ENCODE results near the gene GPBAR1. TPM values are rescaled to one million over a fixed set of nuclear protein-coding genes. Genes with fewer than 3 reads are reported as not detected.

GPBAR1 gene
- total and polyA plus RNA-seq, 9 of the 15 experiments (the other 6 are each of a cell fraction or from before 2014, with no cell fraction given), result not detected

- BruUV-seq (replicated peaks), result no TSS peak
- peaks cover 11 to 23% of the 10 kb centered on the region in 2 experiments for H3K4me1 ChIP-seq (replicated peaks in 1 of 2; ENCODE audit: control insufficient read depth in 2 of 2, insufficient read depth in 2 of 2, low read length in 2 of 2)
- intact Hi-C loops (cut with micrococcal nuclease), result no loop called here
- CTCF ChIA-PET (ENCODE audit: low intra/inter-chr PET ratio), result no interaction called here
- no peaks in the 10 kb centered on the region for H4K20me1 ChIP-seq (replicated peaks; ENCODE audit: control insufficient read depth, insufficient read depth, low read length)
- H3K27ac ChIP-seq (ENCODE audit: extremely low read depth, low read depth, low read length), result no peak overlapping the region
- H3K27me3 ChIP-seq (ENCODE audit: control insufficient read depth in 2 of 2, insufficient read depth in 2 of 2, low read length in 2 of 2), result no peaks in the 10 kb centered on the region
- no peak overlapping the region for H3K9ac ChIP-seq (ENCODE audit: insufficient read depth in 1 of 2, low read depth in 2 of 2, low read length in 2 of 2)
- in situ Hi-C loops (cut with MboI), result no loop called here
- H3K79me2 ChIP-seq (ENCODE audit: control insufficient read depth, insufficient read depth, low read length), result no peaks in the 10 kb centered on the region
- ATAC-seq (no peak), FAIRE-seq (no peak), DNase-seq (ENCODE audit: extremely low read depth in 1 of 4, low spot score in 3 of 4) (no peak)
- no CpG with 5 or more reads among the region's 2 CpGs for WGBS (ENCODE audit: insufficient coverage, low coverage, missing lambda C conversion rate)
- H3K4me2 ChIP-seq (ENCODE audit: insufficient read depth, low read length), result no peak overlapping the region
- no peak overlapping the region for H2AFZ ChIP-seq (ENCODE audit: low read depth, low read length)
- no peak overlapping the region for H3K4me3 ChIP-seq
- POLR2A ChIA-PET, result interaction anchor here (0.6 to 1.4 kb wide), 5 partner anchors 8 to 338 kb away, joined by 3 to 5 read pairs (median 3); no protein-coding TSS in a partner anchor
- peaks cover 4% of the 10 kb centered on the region for H3K9me1 ChIP-seq (ENCODE audit: control insufficient read depth, insufficient read depth, low read length)
- no peaks in the 10 kb centered on the region for H3K9me3 ChIP-seq (replicated peaks; ENCODE audit: control insufficient read depth, insufficient read depth, low read depth, low read length)
- no peaks in the 10 kb centered on the region for H3K36me3 ChIP-seq (ENCODE audit: control insufficient read depth, insufficient read depth, low read length)
- no peak for TF ChIP-seq SRSF7 (optimal IDR thresholded peaks at IDR 0.05; ENCODE audit: low read depth, low read length)
- no peak for TF ChIP-seq HMGXB4 (CRISPR knock-in tag; IDR thresholded peaks at IDR 0.05)
- no peak for TF ChIP-seq SRF (CRISPR knock-in tag; IDR thresholded peaks at IDR 0.05)
- TF ChIP-seq RBM17 (IDR thresholded peaks at IDR 0.05; ENCODE audit: borderline replicate concordance, low read depth, low read length), result no peak
- TF ChIP-seq RBM34 (IDR thresholded peaks at IDR 0.05; ENCODE audit: borderline replicate concordance, insufficient read depth, low read length), result no peak
- TF ChIP-seq, protein P1, sequence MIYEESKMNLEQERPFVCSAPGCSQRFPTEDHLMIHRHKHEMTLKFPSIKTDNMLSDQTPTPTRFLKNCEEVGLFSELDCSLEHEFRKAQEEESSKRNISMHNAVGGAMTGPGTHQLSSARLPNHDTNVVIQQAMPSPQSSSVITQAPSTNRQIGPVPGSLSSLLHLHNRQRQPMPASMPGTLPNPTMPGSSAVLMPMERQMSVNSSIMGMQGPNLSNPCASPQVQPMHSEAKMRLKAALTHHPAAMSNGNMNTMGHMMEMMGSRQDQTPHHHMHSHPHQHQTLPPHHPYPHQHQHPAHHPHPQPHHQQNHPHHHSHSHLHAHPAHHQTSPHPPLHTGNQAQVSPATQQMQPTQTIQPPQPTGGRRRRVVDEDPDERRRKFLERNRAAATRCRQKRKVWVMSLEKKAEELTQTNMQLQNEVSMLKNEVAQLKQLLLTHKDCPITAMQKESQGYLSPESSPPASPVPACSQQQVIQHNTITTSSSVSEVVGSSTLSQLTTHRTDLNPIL (CRISPR knock-in tag; IDR thresholded peaks at IDR 0.05), result no peak
- TF ChIP-seq HDAC3 (IDR thresholded peaks at IDR 0.05; ENCODE audit: borderline replicate concordance, partially characterized antibody), result no peak
- TF ChIP-seq ZNF699 (CRISPR knock-in tag; IDR thresholded peaks at IDR 0.05; ENCODE audit: insufficient replicate concordance), result no peak
- TF ChIP-seq RB1 (IDR thresholded peaks at IDR 0.05; ENCODE audit: low read depth), result no peak
These were observed 51.5 kb downstream of the GPBAR1 start for GRCh38 chr2:218312267-218312756.

Measured in K562 (cell line).